HEK293 (cell line): Measurements from ENCODE around the gene SLC22A16.

ENCODE experiments used
- CTCF ChIP-seq: fragments of 450-650 bp; formaldehyde crosslinking; IDR thresholded peaks from 2 replicates; pipeline ENCODE4 v1.5.1; 2016; ENCODE audit warnings: missing biosample characterization, missing genetic modification characterization
- REPIN1 ChIP-seq: fragments of 450-650 bp; formaldehyde crosslinking; IDR thresholded peaks from 2 replicates; pipeline ENCODE4 v1.5.1; 2017; ENCODE audit warnings: missing biosample characterization, missing genetic modification characterization, low read depth
- ZBTB8A ChIP-seq: fragments of 450-650 bp; formaldehyde crosslinking; IDR thresholded peaks from 2 replicates; pipeline ENCODE4 v1.5.1; 2016; ENCODE audit warnings: missing biosample characterization, missing genetic modification characterization
- ZNF148 ChIP-seq: fragments of 450-650 bp; formaldehyde crosslinking; IDR thresholded peaks from 2 replicates; pipeline ENCODE4 v1.5.0; 2017; ENCODE audit warnings: missing biosample characterization, missing genetic modification characterization, borderline replicate concordance
- ZNF324 ChIP-seq: fragments of 450-650 bp; formaldehyde crosslinking; IDR thresholded peaks from 2 replicates; pipeline ENCODE4 v1.5.1; 2016; ENCODE audit warnings: missing biosample characterization, missing genetic modification characterization

GRCh38 chr6:110421749-110422443, 54.5 kb downstream of the SLC22A16 start:
- TF ChIP-seq REPIN1 (tag by site-specific recombination) = no peak
- TF ChIP-seq CTCF = no peak
- no peak for TF ChIP-seq ZNF324
- TF ChIP-seq ZNF148 (tag by site-specific recombination) = no peak
- TF ChIP-seq ZBTB8A = no peak
